ENCODE results near the gene ZNF628.
A peak's percentile ranks its signal among the peaks of the same experiment; 100 is the strongest.

Gene ZNF628

DNA sequence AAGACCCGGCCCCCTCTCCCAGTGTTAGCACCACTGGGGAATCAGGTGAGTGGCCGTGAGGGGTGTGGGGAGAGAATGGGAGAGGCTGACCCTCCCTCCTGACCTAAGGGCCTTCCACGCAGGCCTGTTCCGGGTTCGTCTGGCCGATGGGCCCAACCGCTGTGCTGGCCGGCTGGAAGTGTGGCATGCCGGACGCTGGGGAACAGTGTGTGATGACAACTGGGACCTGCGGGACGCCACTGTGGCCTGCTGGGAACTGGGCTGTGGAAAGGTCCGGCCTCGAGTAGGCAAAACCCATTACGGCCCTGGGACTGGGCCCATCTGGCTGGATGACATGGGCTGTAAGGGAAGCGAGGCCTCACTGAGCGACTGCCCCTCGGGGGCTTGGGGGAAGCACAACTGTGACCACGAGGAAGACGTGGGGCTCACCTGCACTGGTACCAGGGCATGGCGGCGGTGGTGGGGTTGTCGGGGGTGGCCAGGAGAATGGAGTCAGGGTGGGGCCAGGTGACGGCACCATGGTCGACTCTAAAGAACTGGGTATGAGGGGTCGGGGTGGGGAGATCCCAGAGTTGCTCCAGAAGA lies 24.0 kb downstream of the ZNF628 start:
- no peak for DNase-seq (ENCODE audit: low read depth)
- no peak overlapping the region for H3K4me3 ChIP-seq (ENCODE audit: low read depth, low read length)
- TF ChIP-seq, protein P1, sequence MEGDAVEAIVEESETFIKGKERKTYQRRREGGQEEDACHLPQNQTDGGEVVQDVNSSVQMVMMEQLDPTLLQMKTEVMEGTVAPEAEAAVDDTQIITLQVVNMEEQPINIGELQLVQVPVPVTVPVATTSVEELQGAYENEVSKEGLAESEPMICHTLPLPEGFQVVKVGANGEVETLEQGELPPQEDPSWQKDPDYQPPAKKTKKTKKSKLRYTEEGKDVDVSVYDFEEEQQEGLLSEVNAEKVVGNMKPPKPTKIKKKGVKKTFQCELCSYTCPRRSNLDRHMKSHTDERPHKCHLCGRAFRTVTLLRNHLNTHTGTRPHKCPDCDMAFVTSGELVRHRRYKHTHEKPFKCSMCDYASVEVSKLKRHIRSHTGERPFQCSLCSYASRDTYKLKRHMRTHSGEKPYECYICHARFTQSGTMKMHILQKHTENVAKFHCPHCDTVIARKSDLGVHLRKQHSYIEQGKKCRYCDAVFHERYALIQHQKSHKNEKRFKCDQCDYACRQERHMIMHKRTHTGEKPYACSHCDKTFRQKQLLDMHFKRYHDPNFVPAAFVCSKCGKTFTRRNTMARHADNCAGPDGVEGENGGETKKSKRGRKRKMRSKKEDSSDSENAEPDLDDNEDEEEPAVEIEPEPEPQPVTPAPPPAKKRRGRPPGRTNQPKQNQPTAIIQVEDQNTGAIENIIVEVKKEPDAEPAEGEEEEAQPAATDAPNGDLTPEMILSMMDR (IDR thresholded peaks at IDR 0.05; ENCODE audit: insufficient read depth, low read depth, low read length, missing control alignments), result no peak

DNA sequence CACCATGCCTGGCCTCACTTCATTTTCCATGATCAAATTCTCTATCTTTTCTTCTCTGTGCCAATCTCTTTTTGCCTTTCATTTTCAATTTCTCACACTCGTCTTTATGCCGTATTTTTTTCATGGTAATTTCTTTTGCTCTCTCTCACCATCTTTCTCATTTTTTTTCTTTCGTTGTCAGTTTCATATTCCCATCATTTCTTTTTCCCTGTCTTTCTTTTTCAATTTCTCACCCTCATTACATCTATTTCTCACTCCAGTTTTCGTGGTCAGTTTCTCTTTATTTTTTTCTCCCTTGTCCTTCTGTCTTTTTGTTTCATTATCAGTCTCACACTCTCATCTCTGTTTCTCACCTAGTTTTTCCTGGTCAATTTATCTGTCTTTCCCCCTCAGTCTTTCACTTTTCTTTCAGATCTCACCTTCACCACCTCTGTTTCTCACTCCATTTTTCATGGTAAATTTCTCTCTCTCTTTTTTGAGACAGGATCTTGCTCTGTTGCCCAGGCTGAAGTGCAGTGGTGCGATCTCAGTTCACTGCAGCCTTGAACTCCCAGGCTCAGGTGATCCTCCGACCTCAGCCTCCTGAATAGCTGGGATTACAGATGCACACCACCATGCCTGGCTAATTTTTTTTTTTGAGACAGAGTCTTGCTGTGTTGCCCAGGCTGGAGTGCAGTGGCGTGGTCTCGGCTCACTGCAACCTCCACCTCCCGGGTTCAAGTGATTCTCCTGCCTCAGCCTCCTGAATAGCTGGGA lies 26.0 kb downstream of the ZNF628 start:
- no peak for DNase-seq (ENCODE audit: low read depth)
- TF ChIP-seq, protein P1 (IDR thresholded peaks at IDR 0.05; ENCODE audit: insufficient read depth, low read depth, low read length, missing control alignments), result no peak
- H3K4me3 ChIP-seq (ENCODE audit: low read depth, low read length), result no peak overlapping the region

DNA sequence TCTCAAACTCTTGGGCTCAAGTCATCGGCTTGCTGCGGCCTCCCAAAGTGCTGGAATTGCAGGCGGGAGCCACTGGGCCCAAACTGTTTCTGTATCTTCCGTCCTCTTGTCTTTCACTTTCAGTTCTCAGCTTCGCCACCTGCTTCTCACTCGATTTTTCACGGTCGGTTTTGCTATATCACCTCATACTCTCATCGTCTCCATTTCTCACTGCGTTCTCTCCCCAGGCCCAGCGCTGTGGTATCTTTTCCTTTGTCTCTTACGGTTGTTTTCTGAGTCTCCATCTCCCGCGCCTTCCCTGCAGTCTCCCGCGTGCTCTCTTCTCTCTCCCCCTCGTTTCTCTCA lies 26.7 kb downstream of the ZNF628 start:
- DNase-seq (ENCODE audit: low read depth), result no peak
- TF ChIP-seq, protein P1 (IDR thresholded peaks at IDR 0.05; ENCODE audit: insufficient read depth, low read depth, low read length, missing control alignments), result no peak
- no peak overlapping the region for H3K4me3 ChIP-seq (ENCODE audit: low read depth, low read length)

DNA sequence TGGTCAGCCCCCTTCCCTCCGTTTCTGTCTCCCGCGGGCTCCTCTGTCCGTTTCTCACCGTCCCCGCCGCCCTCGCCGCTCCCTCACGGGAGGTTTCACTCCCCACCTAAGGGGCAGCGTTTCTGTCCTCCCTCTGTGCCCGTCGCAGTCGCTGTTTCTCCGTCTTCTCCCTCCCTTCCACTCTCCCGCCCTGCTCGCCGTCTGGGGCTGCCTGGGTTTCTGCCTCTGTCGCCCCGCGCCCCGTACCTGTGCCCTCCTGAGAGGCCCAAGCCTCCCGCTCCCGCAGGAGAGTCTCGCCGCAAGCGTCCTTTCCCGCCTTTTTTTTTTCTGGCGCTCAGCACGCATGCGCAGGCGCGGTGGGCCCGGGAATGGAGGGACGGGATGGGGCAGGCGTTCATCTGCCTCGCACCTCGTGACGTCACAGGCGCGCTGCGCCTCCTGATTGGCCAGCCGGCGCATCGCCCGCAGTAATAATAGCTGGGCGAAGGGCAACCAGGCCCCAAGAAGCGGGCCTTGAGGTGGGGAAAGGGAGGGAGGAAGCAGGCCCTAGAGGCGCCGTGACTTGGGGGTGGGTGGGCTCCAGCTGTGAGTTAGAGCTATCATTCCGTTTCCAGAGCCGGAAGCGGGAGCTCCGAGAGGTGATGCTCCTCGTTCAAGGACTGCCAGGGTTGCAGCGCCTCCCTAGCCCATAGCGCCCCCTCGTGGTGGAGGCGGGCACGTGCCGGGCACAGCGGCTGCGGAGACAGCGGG lies 27.3 kb downstream of the ZNF628 start:
- TF ChIP-seq, protein P1 (IDR thresholded peaks at IDR 0.05; ENCODE audit: insufficient read depth, low read depth, low read length, missing control alignments), result peak; percentile 97
- DNase-seq (ENCODE audit: low read depth), result peak; percentile 94
- peak overlapping the region; percentile 43 for H3K4me3 ChIP-seq (ENCODE audit: low read depth, low read length)

DNA sequence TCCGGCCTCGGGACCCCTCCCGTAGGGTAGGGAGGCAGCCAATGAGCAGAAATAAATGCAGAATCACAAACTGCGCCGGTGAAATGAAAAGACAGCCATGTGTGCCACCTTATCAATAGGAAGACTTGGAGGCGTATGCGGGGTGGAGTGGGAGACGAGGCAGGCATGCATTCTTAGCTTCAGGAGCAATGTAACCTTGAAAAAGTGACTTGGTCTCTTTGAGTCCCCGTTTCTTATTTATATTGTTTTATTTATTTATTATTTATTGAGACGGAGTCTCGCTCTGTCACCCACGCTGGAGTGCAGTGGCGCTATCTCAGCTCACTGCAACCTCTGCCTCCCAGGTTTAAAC lies 27.8 kb downstream of the ZNF628 start:
- TF ChIP-seq, protein P1 (IDR thresholded peaks at IDR 0.05; ENCODE audit: insufficient read depth, low read depth, low read length, missing control alignments), result no peak
- H3K4me3 ChIP-seq (ENCODE audit: low read depth, low read length), result no peak overlapping the region; the same call in 1 of the 2 replicates
- no peak for DNase-seq (ENCODE audit: low read depth)

DNA sequence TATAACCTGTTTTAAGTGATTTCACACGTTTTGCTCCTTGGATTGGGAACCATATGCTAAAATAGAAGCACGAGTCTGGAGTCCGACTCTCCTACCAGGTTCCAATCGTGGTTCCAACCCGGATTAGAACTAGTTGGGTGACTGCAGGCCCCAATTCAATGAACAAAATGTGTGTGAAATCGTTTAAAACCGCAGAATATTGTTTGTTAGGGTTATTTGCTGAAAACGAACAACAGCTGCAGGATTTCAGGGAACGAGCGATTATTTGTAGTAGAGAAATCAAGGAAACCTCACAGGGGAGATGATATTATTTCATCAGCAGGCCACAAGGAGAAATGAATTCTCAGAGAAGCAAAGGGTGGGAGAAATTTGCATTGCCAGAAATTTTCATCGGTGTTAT lies 28.6 kb downstream of the ZNF628 start:
- TF ChIP-seq, protein P1 (IDR thresholded peaks at IDR 0.05; ENCODE audit: insufficient read depth, low read depth, low read length, missing control alignments), result no peak
- no peak overlapping the region for H3K4me3 ChIP-seq (ENCODE audit: low read depth, low read length)
- DNase-seq (ENCODE audit: low read depth), result no peak
